ENCODE results near the gene DOK7.

DOK7 gene

DNA sequence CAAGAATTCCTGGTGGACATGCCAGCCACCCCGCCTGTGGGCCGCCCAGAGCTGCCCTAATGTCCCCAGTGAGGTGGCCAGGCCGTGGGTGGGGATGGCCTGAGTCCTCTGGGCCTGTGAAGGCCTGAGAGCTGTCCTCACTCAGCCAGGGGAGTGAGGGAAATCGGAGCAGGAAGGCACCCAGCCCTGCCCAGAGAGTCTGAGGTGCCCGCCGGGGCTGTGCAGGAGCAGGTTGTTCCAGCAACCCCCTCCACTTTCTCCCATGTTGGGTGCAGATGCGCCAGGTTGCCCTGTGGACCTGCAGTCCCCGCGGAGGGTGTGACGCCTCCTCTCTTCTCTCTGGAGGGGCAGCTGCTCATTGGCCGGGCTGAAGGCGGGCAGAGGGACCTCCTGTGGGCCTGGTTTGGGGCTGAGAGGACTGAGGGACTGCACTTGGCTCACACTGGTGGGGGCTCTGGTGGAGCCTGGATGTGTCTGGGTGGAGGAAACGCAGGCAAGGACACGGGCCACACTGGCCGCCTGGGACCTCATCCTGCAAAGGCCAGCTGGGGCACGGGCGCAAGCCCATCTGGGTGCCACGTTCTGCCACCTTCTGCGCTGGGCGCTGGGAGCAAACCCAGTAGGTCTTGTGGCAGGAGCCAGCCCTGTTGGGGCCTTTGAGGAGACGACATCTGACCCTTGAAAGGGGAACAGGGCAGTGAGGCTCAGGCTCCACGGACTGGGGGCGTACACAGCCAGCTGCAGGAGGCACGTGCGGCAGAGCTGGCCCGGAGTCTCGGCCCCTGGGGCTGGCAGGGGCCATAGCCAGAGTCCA, 14.0 kb downstream of the DOK7 start:
- DNase-seq = no peak

DNA sequence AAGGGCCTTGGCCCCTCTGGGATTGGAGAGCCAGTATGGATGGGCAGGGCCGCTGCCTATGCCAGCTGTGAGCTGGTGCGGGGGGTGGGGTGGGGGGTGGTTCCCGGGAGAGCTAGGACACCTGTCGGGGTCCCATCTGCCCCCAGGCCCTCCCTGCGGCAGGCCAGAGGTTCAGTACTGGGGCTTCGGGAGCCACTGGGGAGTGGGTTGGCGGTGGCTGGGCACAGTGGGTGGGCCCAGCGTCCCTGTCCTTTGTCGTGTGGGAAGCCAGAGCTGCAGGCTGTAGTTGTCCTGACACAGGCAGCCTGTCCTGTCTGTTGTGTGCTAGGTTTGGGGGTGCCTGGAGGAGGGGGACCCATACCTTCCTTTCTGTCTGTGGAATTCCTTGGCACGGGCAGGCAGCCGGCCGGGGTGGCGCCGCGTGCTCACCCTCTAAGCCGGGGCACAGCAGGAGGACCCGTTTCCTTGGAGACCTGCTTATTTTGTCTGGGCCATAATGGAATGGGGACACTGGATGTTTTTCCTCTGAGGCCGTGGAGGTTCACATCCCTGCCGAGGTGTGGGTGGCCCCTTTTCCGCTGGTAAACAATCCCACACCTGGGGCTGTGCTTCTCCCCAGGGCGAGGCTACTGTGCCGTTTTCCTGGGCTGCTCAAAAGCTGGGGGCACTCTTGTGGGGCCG, 14.8 kb downstream of the DOK7 start:
- no peak for DNase-seq

DNA sequence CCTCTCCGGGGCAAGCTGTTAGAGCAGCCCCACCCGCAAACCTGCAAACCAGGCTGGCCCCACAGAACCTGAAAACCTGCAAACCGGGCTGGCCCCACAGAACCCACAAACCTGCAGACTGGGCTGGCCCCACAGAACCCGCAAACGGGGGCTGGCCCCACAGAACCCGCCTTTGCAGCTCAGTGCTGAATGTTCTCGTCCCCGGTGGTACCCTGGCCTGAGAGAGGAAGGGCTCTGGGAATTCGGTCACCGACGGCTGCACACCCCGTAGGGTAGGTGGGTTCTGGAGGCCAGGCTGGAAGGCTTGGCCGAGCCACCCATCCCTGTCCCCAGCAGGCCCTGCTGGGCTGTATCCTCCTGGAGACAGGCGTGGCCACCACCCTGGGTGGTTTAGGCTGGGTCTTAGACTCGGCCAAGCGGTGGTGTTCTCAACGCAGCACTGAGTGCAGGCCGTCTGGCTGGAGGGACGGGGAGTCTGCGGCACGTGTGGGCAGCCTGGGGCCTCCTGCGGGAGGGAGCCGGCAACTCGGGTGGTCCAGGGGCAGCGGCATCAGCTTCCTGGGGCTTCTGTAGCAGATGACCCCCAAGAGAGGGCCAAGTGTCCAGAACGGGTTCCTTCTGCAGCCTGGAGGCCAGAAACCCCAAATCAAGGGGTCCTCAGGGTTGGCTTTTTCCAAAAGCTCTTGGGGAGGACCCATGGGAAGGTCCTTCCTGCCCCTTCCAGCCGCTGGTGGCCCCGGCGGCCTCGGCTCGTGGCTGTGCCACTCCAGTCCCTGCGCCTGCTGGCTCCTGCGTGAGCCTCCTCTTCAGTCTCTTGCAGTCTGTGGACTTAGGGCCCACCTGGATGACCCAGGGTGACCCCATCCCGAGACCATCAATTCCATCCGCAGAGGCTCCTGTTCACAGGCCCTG, 15.6 kb downstream of the DOK7 start:
- DNase-seq = no peak

DNA sequence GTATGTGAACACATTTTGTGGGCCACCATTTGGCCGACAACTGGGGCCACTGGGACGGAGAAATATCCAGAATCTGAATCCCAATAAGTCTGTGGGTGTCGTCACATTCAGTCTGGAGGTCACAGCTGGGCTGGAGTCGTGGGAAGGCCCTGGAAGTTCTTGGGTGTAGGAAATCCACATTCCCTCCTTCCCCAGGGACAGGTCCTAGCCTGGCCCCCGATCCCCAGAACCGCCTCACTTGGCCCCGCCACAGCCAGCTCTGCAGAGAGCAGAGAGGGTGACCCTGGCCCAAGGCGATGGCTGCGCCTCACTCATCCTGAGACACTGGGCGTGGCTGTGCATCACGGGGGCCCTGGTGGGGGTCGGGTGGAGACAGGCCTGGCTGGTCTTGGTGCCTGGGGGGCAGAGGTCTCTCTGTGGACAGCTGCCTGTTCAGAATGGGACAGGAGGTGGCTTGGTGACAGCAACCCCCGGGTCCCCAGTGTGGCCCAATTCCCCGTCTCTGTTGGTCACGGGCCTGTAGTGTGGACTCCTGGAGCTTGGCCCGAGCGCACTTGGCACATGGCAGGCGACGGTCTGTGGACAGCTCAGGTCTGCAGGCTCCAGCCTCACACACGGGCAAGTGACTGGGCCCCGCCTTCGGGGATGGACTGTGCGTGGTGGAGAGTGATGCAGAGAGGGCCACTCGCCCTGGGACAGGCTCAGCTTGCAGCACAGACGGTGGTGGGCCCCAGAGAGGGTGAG, 16.4 kb downstream of the DOK7 start:
- no peak for DNase-seq

DNA sequence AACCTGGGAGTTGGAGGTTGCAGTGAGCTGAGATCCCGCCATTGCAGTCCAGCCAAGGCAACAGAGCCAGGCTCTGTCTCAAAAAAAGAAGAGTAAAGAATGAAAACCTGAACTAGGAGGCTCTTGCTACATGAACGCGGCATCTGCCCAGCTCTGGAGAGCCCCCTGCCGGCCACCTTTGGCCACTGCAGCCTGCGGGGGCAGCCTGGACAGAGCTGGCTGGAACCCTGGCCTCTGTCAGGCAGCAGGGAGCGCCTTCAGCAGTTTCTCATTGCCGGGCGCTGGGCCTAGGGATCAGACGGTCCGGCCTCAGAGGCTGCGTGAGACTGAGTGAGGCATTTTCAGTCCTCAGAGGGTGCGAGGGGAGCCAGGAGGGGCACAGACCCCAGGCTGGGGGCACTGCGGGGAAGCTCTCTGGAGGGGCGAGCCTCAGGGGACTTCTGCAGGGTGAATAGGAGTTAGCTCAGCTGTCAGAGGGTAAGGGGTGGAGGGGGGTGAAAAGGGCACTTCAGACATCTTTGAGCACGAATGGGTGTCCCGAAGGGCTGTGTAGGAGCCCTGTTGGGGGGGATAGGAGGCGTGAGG, 17.5 kb downstream of the DOK7 start:
- no peak for DNase-seq

DNA sequence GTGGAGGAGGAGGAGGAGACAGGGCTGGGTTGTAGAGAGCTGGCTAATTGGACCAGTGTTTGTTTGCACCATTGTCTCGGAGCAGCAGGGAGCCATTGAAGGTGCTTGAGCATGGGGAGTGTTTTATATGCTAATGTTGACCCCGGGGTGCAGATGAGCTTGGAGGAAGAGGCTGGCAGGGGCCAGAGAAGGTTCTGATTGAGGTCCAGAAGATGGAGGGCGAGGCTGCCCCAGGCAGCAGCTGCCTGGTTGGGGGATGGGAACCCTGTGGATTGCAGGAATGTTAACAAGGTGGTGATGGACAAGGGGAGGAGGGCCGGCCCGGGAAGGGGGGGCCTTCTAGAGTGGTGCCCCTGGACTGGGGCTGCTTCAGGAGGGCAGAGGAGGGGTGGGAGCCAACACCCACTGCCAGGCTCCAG, 18.0 kb downstream of the DOK7 start:
- DNase-seq = no peak

DNA sequence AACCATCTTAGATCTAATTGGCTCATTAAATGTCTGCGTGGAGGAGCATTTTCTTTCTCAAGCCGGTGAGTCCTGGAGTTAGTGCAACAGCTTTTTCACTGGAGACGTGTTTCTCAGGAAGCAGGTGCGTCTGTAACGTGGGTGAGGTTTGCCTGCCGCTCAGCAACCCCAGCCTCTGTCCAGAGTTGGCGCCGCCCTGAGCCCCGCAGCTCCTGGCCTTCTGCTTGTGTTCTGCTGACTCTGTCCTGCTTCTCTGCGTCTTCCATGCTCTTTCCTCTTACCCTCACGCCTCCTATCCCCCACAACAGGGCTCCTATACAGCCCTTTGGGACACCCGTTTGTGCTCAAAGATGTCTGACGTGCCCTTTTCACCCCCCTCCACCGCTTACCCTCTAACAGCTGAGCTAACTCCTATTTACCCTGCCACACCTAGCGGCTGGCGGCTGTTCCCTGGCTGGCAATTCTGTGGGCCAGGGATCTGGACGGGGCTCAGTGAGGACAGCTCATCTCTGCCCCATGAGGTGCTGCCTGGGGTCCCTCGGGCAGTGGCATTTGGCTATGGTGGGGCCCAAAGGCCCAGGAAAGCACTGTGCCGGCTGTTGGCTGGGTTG, 18.8 kb downstream of the DOK7 start:
- no peak for DNase-seq

DNA sequence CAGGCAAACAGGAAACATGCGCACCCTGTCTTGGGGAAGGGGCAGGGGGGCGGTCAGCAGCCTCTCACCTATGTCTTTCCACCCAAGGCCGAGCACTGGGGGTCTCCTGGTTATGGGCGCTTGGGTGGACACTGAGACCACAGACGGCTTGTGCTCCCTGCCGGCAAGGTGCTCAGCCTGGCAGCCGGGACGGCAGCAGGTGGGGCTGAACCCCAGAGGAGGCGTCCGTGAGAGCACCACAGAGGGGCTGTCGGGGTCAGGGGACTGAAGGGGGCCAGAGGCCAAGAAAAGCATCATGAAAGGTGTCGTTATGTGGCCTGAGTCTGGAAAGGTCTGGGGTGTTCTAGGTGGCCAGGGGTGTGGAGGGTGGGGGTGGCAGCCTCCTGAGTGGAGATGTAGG, 19.6 kb downstream of the DOK7 start:
- no peak for DNase-seq

DNA sequence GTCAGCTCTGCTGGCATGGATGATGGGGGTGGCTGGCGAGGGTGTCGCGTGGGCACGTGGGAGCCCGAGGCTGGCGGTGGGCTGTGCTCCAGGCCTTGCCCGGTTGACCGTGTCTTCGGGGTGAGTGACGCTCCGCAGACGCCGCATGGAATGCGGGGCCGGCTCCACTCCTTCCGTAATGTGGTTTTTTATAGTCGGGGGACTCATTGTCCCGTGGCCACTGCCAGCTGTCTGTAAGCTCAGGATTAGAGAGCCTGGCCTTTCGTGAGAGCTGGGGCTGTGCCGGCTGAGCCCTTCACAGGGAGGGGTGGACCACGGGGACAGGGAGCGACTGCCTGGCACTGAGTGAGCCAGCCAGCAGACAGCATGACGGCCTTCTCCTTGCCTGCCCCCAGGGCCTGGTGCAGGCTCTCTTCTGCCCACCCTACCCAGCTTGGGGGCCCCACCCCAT, 20.4 kb downstream of the DOK7 start:
- DNase-seq = no peak

DNA sequence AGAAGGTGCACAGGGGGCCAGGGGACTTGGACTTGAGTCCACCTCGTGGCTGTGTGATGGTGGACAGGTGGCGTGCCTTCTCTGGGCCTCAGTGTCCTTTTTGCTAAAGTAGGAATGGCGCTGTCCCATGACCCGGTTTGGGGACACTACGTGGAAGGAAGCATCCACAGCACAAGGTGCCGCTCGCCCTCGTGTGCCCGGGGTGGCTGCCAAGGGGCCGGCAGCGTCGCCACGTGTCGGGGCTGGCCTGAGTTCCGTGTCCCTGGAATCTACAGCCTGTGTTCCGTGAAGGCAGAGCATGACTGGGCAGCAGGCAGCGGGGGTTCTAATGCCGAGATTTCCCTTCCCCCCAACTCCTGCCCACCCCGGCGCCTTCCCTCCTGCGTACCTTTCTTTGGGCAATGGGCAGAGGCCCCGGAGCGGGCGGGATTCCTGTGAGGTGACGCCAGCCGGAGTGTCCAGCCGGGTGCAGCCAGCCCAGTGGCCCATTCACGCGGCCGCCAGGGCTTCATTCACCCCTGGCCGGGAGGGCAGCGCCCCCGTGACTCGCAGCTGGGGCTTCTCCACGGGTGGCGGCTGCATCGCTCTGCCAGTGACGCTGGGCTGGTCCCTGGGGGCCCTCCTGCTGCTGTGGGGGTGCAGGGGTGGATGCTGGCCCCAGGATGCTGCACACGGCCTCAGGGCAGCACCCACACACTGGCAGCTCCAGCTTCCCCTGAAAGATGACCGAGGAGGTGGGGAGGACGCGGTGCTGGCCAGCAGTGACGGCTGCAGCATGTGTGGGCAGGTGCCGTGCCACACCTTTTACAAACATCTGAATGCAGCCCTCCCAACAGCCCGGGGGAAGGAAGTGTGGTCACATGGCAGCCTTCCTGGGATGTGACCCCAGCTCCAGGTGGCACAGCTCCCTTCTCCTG, 21.2 kb downstream of the DOK7 start:
- peak; percentile 24 for DNase-seq

DNA sequence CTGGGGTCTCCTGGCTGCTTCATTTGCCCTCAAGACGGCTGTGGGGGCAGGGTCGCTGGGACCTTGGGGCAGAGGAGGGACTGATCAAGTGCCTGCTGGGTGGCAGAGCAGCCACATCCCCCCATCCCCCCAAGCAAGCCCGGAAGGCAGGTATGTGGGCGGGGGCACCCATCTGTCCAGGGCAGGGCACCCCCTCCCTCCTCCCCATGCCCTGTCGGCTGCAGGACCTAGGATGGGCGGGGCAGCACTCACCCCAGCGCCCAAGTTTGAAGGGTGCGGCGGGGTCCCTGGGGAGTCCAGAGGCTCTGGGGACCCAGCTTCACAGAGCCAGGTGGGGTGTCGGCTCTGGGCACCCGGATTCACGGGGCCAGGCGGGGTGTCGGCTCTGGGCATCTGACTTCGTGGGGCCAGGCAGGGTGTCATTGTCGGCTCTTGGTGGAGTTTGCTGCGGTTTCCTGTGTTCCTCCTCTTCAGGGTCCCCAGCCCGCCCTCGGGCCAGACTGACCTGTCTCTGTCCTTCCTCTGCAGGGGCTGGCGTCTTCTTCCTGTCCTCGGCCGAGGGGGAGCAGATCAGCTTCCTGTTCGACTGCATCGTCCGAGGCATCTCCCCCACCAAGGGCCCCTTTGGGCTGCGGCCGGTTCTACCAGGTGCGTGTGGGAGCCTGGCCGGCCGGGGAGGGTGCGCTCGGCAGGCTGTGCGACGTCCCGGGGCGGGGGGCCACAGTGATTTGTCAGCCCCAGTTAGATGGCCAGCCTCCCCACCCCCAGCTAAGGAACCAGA, 22.1 kb downstream of the DOK7 start:
- no peak for DNase-seq

DNA sequence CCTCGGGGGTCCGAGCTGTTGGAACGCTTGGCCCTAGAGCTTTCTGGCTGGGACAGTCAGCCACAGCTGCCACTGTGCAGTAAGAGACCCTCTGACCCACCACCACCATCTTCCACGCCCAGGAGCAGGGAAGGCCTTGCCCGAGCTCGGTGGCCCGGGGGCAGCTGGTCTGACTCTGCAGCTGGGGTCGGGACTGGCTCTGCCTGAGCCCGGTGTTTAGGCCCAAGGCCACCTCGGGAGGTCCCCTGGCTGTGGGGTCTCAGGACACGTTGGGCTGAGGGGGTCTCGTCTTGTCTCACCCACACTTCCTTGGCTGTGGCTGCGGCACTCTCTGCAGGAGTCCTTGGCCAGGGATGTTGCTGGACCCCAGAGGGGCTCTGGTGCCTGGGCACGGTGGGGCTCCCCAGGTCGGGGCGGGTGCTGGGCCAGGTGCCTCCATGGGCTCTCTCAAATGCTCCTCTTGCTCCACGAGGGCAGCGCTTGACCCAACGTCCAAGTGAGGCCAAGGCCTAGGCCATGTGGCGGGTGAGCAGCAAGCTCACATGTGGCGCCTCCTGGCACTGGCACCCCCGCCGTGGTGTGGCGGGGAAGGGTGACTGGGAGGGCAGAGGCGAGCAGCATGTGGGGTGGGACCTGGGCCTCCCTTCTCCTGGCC, 22.9 kb downstream of the DOK7 start:
- no peak for DNase-seq

DNA sequence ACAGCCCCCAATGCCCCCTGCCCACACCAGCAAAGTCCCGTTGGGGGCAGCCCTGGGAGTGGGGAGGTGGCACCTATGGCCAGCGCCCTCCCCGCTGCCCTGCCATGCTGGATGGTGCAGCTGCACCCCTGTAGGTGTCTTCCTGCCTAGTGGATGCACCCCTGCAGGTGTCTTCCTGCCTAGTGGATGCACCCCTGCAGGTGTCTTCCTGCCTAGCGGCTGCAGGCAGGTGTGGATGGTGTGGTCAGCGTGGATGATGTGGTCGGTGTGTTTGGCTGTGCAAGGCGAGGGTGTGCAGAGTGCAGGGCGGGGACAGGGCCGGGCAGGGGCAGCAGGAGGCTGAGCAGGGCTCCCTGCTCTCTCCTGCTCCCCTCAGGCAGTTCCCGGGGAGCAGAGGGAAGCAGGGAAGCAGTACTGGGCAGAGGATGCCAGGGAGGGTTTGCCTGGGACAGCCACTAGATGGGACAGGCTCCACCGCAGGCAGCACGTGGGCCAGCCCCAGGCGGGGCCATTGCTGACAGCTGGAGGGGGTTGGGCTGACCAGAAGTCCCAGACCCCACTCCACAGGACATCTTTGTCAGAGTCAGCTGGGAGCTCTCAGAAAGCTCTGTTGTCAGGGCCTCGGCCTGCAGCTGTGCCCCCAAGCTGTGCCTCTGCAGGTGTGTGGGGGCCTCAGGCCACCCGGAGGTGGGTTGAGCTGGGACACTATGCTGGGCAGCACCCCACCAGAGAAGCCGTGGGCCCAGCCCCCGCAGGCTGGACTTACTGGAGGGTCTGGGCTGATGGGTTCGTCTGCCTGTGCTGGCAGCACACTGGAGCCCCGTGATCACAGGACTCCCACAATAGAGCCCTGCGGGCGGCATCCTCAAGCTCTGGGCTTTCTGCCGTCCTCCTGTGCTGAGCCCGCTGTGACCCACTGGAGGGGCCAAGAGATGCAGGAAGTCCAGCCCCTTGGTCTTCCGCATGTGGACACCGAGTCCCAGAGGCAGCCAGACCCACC, 23.7 kb downstream of the DOK7 start:
- no peak for DNase-seq

DNA sequence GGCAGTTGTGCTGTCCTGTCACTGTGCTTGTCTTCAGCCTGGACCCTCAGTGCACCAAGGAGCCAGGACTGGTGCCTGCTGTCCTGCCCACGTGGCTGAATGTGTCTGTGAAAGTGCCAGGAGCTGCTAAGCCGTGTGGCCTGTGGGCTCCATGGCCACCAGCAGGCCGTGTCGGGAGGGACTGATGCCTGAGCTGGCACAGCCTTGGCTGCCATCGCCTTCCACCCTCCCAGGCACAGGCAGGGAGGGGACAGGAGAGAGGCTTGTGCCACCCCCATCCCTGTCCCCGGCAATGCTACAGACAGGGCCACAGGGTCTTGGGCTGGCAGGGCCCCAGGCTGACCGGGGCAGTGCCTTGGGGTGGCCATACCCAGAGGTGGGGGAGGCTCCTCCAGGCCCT, 24.8 kb downstream of the DOK7 start:
- no peak for DNase-seq

DNA sequence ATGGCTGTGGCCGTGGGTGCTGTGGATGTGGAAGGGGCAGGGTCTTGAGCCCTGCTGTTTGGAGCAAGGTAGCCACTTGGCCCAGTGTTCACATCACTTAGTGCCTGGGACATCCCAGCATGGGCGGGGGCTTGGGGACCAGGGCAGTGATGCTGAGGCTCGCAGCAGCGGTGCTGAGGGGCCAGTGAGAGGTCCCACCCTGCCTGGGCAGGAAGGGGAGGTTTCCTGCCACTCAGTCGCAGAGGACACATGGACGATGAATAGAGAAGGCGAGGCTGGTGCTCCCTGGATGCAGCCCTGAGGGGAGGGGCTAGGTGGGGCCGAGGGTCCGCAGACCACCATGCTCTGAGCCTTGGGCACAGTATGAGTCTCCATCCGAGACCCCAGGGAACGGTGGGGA, 25.7 kb downstream of the DOK7 start:
- DNase-seq = no peak

DNA sequence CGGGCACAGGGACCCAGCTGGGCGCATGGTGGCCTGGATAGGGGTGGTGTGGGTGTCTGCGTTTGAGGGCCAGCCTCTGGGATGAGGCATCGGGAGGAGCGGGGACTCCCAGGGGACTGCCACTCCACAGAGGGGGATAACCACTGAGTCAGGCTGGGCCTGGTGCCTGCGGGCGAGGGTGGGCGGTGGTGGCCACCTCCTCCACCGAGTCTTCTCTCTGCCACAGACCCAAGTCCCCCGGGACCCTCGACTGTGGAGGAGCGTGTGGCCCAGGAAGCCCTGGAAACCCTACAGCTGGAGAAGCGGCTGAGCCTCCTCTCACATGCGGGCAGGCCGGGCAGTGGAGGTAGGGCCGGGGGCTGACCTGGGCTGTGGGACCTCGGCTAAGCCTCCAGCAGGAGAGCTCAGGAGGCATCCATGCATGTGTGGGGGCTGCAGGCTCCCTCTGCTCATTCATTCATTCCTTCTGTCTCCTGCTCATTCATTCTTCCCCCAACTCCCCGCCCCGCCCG, 26.4 kb downstream of the DOK7 start:
- DNase-seq = no peak

DNA sequence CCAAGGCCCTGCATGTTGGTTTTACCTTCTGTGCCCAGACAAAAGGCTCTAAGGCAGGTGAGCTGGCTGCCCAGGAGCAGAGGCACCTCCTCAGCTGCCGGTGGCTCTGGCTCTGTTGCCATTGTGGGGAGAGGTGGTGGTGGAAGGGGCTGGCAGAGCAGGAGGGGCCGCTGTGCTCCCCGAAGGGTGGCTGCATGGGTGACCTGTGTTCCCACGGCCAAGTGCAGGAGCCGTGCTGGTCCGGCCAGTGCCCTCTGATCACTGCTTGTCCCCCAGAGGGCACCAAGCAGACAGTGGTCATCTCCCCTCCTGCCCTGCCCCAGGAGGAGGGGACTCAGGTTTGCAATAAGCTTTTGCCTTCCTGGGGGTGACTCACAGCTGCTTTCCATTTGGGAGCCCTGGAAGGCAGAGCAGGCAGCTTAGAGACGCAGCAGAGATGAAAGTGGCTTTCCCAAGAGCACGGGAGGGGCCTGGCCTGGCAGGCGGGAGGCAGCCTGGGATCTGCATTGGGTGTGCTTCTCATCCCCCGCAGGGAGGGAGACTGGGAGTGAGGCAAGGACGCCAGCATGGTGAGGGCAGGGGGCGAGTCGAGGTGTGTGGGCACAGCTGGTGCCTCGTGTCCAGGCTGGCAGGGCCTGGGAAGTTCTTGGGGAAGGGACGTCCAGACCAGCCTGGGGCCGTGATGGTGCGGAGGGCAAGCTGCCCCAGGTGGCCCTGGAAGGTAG, 28.7 kb downstream of the DOK7 start:
- no peak for DNase-seq
